Psoas muscle (tissue), 8 donors: ENCODE measurements around the gene PCGF5. TPM values are rescaled to one million over a fixed set of nuclear protein-coding genes. Genes with fewer than 3 reads are reported as not detected.

Experiments
- ATAC-seq, 4 donors: fragments of 200-7000 bp; cut with Tn5 transposase; one replicate each; pipeline ENCODE4 v1.9.1; 2020; ENCODE audit warnings: moderate library complexity in 3 of 4, mild to moderate bottlenecking in 2 of 4
- DNase-seq, 2 donors: peaks; one replicate each; pipeline ENCODE4 v3.0.0-alpha.2; 2020
- H3K27ac ChIP-seq: fragments of 200-600 bp; one replicate; pipeline ENCODE4 v1.8.0; 2022
- H3K27me3 ChIP-seq, 3 donors: fragments of 200-600 bp in 1 of 3; one replicate each; pipeline versions ENCODE4 v1.6.1 to v1.8.0; 2013 to 2022; ENCODE audit warnings: low read length in 2 of 3, mild to moderate bottlenecking in 2 of 3, moderate library complexity in 1 of 3; ENCODE audit not compliant: insufficient read depth in 3 of 3
- H3K36me3 ChIP-seq, 2 donors: fragments of 200-600 bp in 1 of 2; one replicate each; pipeline versions ENCODE4 v1.6.1 to v1.8.0; 2013 to 2022; ENCODE audit warnings: low read depth in 1 of 2, mild to moderate bottlenecking in 1 of 2, moderate library complexity in 1 of 2; ENCODE audit not compliant: insufficient read depth in 1 of 2
- H3K4me1 ChIP-seq: fragments of 200-600 bp; one replicate; pipeline ENCODE4 v1.8.0; 2022
- H3K4me3 ChIP-seq: fragments of 200-600 bp; one replicate; pipeline ENCODE4 v1.8.0; 2022; ENCODE audit warnings: mild to moderate bottlenecking
- H3K9me3 ChIP-seq: fragments of 200-600 bp; one replicate; pipeline ENCODE4 v1.8.0; 2022
- WGBS, 3 donors: extraction: QIAGEN DNeasy Blood & Tissue Kit; methylation state at CpG; one replicate each; pipeline versions ENCODE4 v1.1.6 to v1.1.7; 2013; 5-methylcytosine and 5-hydroxymethylcytosine counted together
- intact Hi-C, 2 donors: fragments of 100-400 bp; cut with DNase I; formaldehyde crosslinking; loops; one replicate each; pipeline versions ENCODE4 v1.11.0 to v1.14.2; 2022
- polyA plus RNA-seq, 3 donors: library from polyadenylated mRNA; stranded (reverse); fragments of 200-250 nt; gene quantifications; one replicate each; pipeline ENCODE4 v1.2.3, GENCODE V29; 2013
- total RNA-seq, 4 donors: library from RNA; stranded (reverse); fragmentation: NEBNext Ultra II Directional in 2 of 4; extraction: Animal tissue kit (Norgen Biotek cat#: 25700) in 2 of 4; gene quantifications; one replicate each; pipeline versions ENCODE4 v1.2.1 to v1.2.4, GENCODE V29; 2021 to 2023
- TF ChIP-seq, protein P1 (sequence below): fragments of 200-600 bp; IDR thresholded peaks from one replicate; pipeline ENCODE4 v1.8.0; 2022; ENCODE audit warnings: antibody characterized with exemption
- donor health status: healthy with polysubstance abuse.
- donor health status: DM: no; HTN: no; CAD: no; lungs with moderate emphysema.
- donor health status: Bipolar disorder and iron deficiency.
- donor health status: healthy.
- donor health status: DM: yes; HTN: yes; CAD: no.
- donor health status: DM: no; HTN: no; CAD: no.
- donor health status: DM: no; HTN: no; CAD: no.
- donor health status: DM: yes; HTN: yes; CAD: no.

The PCGF5 gene
- total and polyA plus RNA-seq, 7 donors, result 30.3 to 126 (median 57.7) TPM

DNA sequence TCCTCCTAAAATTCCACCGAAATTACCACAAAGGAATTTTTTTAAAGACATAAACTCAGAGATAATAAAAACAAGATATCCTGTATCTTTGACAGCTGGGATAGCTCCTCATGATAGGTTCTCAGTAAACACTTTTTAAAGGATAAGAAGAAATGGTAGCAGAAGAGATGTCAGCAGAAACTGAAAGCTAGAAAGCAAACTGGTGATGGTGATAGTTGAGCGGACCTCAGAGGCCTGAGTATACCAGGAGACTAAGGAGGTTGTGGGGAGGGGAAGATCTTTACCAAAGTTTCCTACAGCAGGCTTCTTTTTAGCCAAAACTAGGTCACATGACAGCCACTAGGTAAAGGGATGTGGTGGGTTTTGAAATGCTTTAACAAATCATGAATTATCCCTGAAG is 22.5 kb downstream of the PCGF5 start:
- no peaks in the 10 kb centered on the region for H3K4me1 ChIP-seq
- TF ChIP-seq, protein P1, sequence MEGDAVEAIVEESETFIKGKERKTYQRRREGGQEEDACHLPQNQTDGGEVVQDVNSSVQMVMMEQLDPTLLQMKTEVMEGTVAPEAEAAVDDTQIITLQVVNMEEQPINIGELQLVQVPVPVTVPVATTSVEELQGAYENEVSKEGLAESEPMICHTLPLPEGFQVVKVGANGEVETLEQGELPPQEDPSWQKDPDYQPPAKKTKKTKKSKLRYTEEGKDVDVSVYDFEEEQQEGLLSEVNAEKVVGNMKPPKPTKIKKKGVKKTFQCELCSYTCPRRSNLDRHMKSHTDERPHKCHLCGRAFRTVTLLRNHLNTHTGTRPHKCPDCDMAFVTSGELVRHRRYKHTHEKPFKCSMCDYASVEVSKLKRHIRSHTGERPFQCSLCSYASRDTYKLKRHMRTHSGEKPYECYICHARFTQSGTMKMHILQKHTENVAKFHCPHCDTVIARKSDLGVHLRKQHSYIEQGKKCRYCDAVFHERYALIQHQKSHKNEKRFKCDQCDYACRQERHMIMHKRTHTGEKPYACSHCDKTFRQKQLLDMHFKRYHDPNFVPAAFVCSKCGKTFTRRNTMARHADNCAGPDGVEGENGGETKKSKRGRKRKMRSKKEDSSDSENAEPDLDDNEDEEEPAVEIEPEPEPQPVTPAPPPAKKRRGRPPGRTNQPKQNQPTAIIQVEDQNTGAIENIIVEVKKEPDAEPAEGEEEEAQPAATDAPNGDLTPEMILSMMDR, result no peak
- H3K36me3 ChIP-seq, result peaks cover 2 to 4% of the 10 kb centered on the region in 2 donors
- no peak overlapping the region for H3K27ac ChIP-seq
- H3K4me3 ChIP-seq, result no peak overlapping the region
- DNase-seq, result no peak
- no peaks in the 10 kb centered on the region for H3K27me3 ChIP-seq
- H3K9me3 ChIP-seq, result no peaks in the 10 kb centered on the region
- ATAC-seq, result no peak
- WGBS, 3 donors, result 86 to 92% (median 87%) methylated on average over 2 of the region's 2 CpGs
- intact Hi-C loops, result no loop called here

DNA sequence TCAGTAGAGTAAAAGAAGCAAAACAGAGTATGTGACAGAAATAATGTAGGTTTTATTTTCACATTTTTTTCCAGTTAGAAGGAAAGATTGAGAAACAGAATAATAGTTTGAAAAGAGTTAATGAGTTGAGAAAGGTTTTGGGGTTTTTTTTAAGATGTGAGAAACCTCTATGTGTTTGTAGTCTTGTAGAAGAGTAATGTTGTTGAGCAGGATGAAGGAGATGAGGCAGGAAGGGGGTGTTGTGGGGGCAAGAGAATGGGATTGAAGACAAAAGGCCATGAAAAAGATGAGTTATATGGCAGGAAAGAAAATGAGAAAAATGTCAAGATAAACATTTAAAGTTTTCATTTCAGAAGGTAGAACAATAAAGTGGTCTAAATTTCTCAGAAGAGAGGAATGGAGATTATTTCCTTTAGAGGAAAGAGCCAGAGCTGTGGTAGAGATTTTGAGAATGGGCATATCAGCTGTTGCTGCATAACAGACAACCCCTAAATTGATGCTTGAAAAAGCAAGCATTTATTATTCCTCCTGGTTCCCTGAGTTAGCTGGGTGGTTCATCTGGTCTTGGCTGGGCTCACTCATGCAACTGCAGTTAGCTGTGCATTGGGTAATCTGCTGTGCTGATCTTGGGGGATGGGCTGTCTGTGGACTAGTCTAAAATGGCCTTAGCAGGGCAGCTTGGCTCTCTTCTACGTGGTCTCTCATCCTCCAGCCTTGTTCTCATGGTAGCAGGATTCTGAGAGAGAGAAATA is 27.1 kb downstream of the PCGF5 start:
- no peak overlapping the region for H3K4me3 ChIP-seq
- ATAC-seq, result peak; percentile 60 to 82 (median 80)
- TF ChIP-seq, protein P1, result no peak
- DNase-seq, result peak; percentile 20 to 55
- WGBS, 3 donors, result 8 to 15% (median 13%) methylated on average over 1 of the region's 1 CpG
- intact Hi-C loops, result loop anchor here (2.0 to 5.0 kb wide), 3 partner anchors 155 to 365 kb away; no protein-coding TSS in a partner anchor
- no peaks in the 10 kb centered on the region for H3K27me3 ChIP-seq
- no peaks in the 10 kb centered on the region for H3K9me3 ChIP-seq
- H3K27ac ChIP-seq, result no peak overlapping the region
- H3K36me3 ChIP-seq, result peaks cover 0 to 25% of the 10 kb centered on the region in 2 donors
- no peaks in the 10 kb centered on the region for H3K4me1 ChIP-seq

DNA sequence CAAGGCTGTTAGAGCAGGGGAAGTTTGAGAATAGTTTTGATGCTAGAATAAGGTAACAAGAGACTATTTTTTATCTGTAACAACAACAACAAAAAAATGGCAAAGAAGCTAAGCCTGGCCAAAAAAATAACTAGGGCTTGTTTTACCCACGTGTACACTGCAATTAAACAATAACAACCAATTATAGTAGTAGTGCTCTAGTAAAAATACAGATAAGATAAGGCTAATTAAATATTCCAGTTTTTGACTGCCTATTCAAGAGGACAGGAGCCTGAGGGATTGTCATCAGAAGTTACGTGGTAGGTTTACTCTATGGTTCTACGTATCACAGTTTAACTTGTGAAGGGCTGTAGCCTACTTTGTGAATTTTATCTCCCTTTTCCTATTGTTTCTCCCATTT is 29.2 kb downstream of the PCGF5 start:
- H3K27me3 ChIP-seq, result no peaks in the 10 kb centered on the region
- TF ChIP-seq, protein P1, result no peak
- peaks cover 0 to 43% of the 10 kb centered on the region in 2 donors for H3K36me3 ChIP-seq
- H3K4me1 ChIP-seq, result no peaks in the 10 kb centered on the region
- intact Hi-C loops, result loop anchor here (2.0 to 5.0 kb wide), 6 partner anchors 157 to 367 kb away; no protein-coding TSS in a partner anchor
- no peak for ATAC-seq
- WGBS, 3 donors, result 79 to 86% (median 82%) methylated on average over 3 of the region's 3 CpGs
- H3K9me3 ChIP-seq, result no peaks in the 10 kb centered on the region
- no peak overlapping the region for H3K27ac ChIP-seq
- no peak for DNase-seq
- no peak overlapping the region for H3K4me3 ChIP-seq

DNA sequence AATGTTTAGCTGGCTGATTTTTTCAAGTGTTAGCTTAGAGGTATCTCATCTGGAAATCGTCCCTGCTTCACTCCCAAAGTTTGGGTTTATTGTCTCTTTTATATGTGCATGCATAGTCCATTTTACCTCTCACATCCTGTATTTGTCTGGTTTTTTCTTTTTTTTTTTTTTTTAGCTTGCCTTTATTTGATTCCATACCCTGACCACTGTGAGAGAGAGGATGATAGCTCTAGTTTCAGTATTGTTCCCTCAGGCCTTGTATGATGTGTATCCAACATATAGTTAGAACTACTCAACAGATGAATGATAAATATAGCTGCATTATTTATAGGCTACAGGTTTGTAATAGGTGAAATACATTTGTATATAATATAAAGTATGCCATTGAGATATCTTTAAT is 29.9 kb downstream of the PCGF5 start:
- intact Hi-C loops, result loop anchor here (2.0 to 5.0 kb wide), 4 partner anchors 210 to 340 kb away; no protein-coding TSS in a partner anchor
- ATAC-seq (no peak), DNase-seq (no peak)
- Histone ChIP-seq H3K9me3 (no peaks in the 10 kb centered on the region), H3K4me3 (no peak overlapping the region), H3K4me1 (no peaks in the 10 kb centered on the region), H3K27ac (no peak overlapping the region), H3K27me3 (no peaks in the 10 kb centered on the region), H3K36me3 (peaks cover 4 to 49% of the 10 kb centered on the region in 2 donors)
- TF ChIP-seq, protein P1, result no peak
- 79 to 88% (median 81%) methylated on average over 1 of the region's 1 CpG for whole genome bisulfite sequencing, 3 donors
